Small intestine (tissue), 7 donors: ENCODE measurements around the gene HCN1. TPM values are rescaled to one million over a fixed set of nuclear protein-coding genes. Genes with fewer than 3 reads are reported as not detected.

Experiments used
- DNase-seq, 2 donors: peaks; one replicate each; pipeline versions ENCODE4 v3.0.0 to v3.0.0-alpha.2; 2013
- FAIRE-seq: peaks from 2 replicates; lab custom pipeline; 2012; peaks lifted over from hg19 to GRCh38; lab: Jason Lieb, UNC
- H3K27ac ChIP-seq, 3 donors: one replicate each; pipeline ENCODE4 v1.5.1; 2013; ENCODE audit warnings: low read length in 2 of 3, mild to moderate bottlenecking in 2 of 3, control low read depth in 1 of 3, inconsistent platforms in 1 of 3, low read depth in 1 of 3, moderate library complexity in 1 of 3
- H3K27me3 ChIP-seq, 3 donors: one replicate each; pipeline ENCODE4 v1.6.1; 2013; ENCODE audit warnings: low read length in 3 of 3, inconsistent platforms in 1 of 3; ENCODE audit not compliant: control insufficient read depth in 3 of 3, insufficient read depth in 3 of 3
- H3K36me3 ChIP-seq, 3 donors: one replicate each; pipeline ENCODE4 v1.6.1; 2013; ENCODE audit warnings: low read length in 3 of 3, inconsistent platforms in 1 of 3, low read depth in 1 of 3, mild to moderate bottlenecking in 1 of 3, moderate library complexity in 1 of 3; ENCODE audit not compliant: control insufficient read depth in 3 of 3, insufficient read depth in 2 of 3
- H3K4me1 ChIP-seq, 3 donors: one replicate each; pipeline ENCODE4 v1.6.1; 2013; ENCODE audit warnings: low read length in 2 of 3, inconsistent platforms in 1 of 3, low read depth in 1 of 3, mild to moderate bottlenecking in 1 of 3, moderate library complexity in 1 of 3; ENCODE audit not compliant: control insufficient read depth in 3 of 3, insufficient read depth in 2 of 3
- H3K4me3 ChIP-seq, 3 donors: one replicate each; pipeline ENCODE4 v1.5.1; 2013; ENCODE audit warnings: low read length in 3 of 3, control low read depth in 1 of 3, inconsistent platforms in 1 of 3, low read depth in 1 of 3, mild to moderate bottlenecking in 1 of 3, moderate library complexity in 1 of 3
- H3K9me3 ChIP-seq, 2 donors: one replicate each; pipeline ENCODE4 v1.6.1; 2013; ENCODE audit warnings: low read depth in 1 of 2, low read length in 1 of 2; ENCODE audit not compliant: control insufficient read depth in 2 of 2, insufficient read depth in 1 of 2
- WGBS, 3 donors: extraction: QIAGEN DNeasy Blood & Tissue Kit; methylation state at CpG; one replicate each; pipeline ENCODE4 v1.1.7; 2013; 5-methylcytosine and 5-hydroxymethylcytosine counted together
- polyA plus RNA-seq, 4 donors: library from polyadenylated mRNA; stranded (reverse) in 3 of 4; unstranded in 1 of 4; fragments of 200-250 nt in 3 of 4; fragments of 120-200 nt in 1 of 4; gene quantifications; one replicate each; pipeline versions ENCODE4 v1.2.1 to v1.2.3, GENCODE V29; 2013
- donor health status: healthy with polysubstance abuse.
- donor health status: control.
- donor health status: control.
- donor health status: Bipolar disorder and iron deficiency.
- donor health status: healthy.

The HCN1 gene
- polyA plus RNA-seq, 4 donors: 0.22 to 0.25 TPM; not detected in 2

- DNase-seq (no peak), FAIRE-seq (no peak)
- H3K27me3 ChIP-seq: no peaks in the 10 kb centered on the region
- H3K36me3 ChIP-seq: no peaks in the 10 kb centered on the region
- H3K4me3 ChIP-seq: no peak overlapping the region
- no peaks in the 10 kb centered on the region for H3K4me1 ChIP-seq
- peaks cover 0 to 3% of the 10 kb centered on the region in 2 donors for H3K9me3 ChIP-seq
- 50 to 57% (median 55%) methylated on average over 1 of the region's 1 CpG for WGBS, 3 donors
- H3K27ac ChIP-seq: no peak overlapping the region
Measured at GRCh38 chr5:45440466-45440865, 255.7 kb downstream of the HCN1 start.

GRCh38 chr5:45437752-45438151 is 258.4 kb downstream of the HCN1 start:
- no peak for FAIRE-seq
- no peak overlapping the region for H3K27ac ChIP-seq
- no peaks in the 10 kb centered on the region for H3K27me3 ChIP-seq
- H3K36me3 ChIP-seq: no peaks in the 10 kb centered on the region
- no peak for DNase-seq
- no peak overlapping the region for H3K4me3 ChIP-seq
- no peaks in the 10 kb centered on the region for H3K9me3 ChIP-seq
- H3K4me1 ChIP-seq: no peaks in the 10 kb centered on the region

GRCh38 chr5:45417285-45417998 is 278.7 kb downstream of the HCN1 start:
- WGBS, 3 donors: 79 to 81% (median 81%) methylated on average over 2 of the region's 2 CpGs
- H3K4me3 ChIP-seq: no peak overlapping the region
- H3K27me3 ChIP-seq: no peaks in the 10 kb centered on the region
- no peaks in the 10 kb centered on the region for H3K36me3 ChIP-seq
- peaks cover 0 to 9% (median 0%) of the 10 kb centered on the region in 3 donors for H3K4me1 ChIP-seq
- H3K27ac ChIP-seq: no peak overlapping the region
- no peak for FAIRE-seq
- peak in 1 of 2 donors; percentile 24 for DNase-seq
- H3K9me3 ChIP-seq: no peaks in the 10 kb centered on the region

- peak; percentile 23 for FAIRE-seq
- no peaks in the 10 kb centered on the region for H3K36me3 ChIP-seq
Measured at GRCh38 chr5:45414620-45415573, 281.3 kb downstream of the HCN1 start.

GRCh38 chr5:45411971-45412612 is 284.1 kb downstream of the HCN1 start:
- no peak for FAIRE-seq
- WGBS, 3 donors: 62 to 76% (median 66%) methylated on average over 3 of the region's 3 CpGs
- DNase-seq: no peak
- Histone ChIP-seq H3K27ac (no peak overlapping the region), H3K36me3 (no peaks in the 10 kb centered on the region), H3K27me3 (no peaks in the 10 kb centered on the region), H3K9me3 (no peaks in the 10 kb centered on the region), H3K4me1 (peaks cover 0 to 16% (median 0%) of the 10 kb centered on the region in 3 donors), H3K4me3 (no peak overlapping the region)

More at GRCh38 chr5:45414620-45415573, 281.3 kb downstream of the HCN1 start:
- H3K27ac ChIP-seq: peak overlapping the region in 1 of 3 donors; percentile 52
- 11 to 48% (median 28%) methylated on average over 2 of the region's 2 CpGs for WGBS, 3 donors
- DNase-seq: peak; percentile 33 to 74
- no peak overlapping the region for H3K4me3 ChIP-seq
- H3K9me3 ChIP-seq: no peaks in the 10 kb centered on the region
- no peaks in the 10 kb centered on the region for H3K27me3 ChIP-seq
- H3K4me1 ChIP-seq: peaks cover 0 to 16% (median 0%) of the 10 kb centered on the region in 3 donors

GRCh38 chr5:45410304-45410995 is 285.7 kb downstream of the HCN1 start:
- no peak for FAIRE-seq
- H3K4me1 ChIP-seq: peaks cover 0 to 16% (median 0%) of the 10 kb centered on the region in 3 donors
- no peak for DNase-seq
- WGBS, 3 donors: 70 to 87% (median 76%) methylated on average over 3 of the region's 3 CpGs
- H3K9me3 ChIP-seq: no peaks in the 10 kb centered on the region
- H3K27ac ChIP-seq: no peak overlapping the region
- H3K27me3 ChIP-seq: no peaks in the 10 kb centered on the region
- H3K4me3 ChIP-seq: no peak overlapping the region
- H3K36me3 ChIP-seq: no peaks in the 10 kb centered on the region

- H3K4me3 ChIP-seq: no peak overlapping the region
- H3K27ac ChIP-seq: no peak overlapping the region
- no peaks in the 10 kb centered on the region for H3K36me3 ChIP-seq
- 72 to 92% (median 79%) methylated on average over 2 of the region's 2 CpGs for WGBS, 3 donors
- DNase-seq: no peak
- peak; percentile 59 for FAIRE-seq
- H3K4me1 ChIP-seq: peaks cover 0 to 7% (median 0%) of the 10 kb centered on the region in 3 donors
- H3K9me3 ChIP-seq: no peaks in the 10 kb centered on the region
- no peaks in the 10 kb centered on the region for H3K27me3 ChIP-seq
Measured at GRCh38 chr5:45408067-45408466, 288.1 kb downstream of the HCN1 start.
